ENCODE data around the gene GTF2F2.
"Not testable (repeated sequence)": the region's sequence is repeated elsewhere in the genome, so short reads cannot be mapped to it uniquely, and the experiment has no call there.

The GTF2F2 gene

DNA sequence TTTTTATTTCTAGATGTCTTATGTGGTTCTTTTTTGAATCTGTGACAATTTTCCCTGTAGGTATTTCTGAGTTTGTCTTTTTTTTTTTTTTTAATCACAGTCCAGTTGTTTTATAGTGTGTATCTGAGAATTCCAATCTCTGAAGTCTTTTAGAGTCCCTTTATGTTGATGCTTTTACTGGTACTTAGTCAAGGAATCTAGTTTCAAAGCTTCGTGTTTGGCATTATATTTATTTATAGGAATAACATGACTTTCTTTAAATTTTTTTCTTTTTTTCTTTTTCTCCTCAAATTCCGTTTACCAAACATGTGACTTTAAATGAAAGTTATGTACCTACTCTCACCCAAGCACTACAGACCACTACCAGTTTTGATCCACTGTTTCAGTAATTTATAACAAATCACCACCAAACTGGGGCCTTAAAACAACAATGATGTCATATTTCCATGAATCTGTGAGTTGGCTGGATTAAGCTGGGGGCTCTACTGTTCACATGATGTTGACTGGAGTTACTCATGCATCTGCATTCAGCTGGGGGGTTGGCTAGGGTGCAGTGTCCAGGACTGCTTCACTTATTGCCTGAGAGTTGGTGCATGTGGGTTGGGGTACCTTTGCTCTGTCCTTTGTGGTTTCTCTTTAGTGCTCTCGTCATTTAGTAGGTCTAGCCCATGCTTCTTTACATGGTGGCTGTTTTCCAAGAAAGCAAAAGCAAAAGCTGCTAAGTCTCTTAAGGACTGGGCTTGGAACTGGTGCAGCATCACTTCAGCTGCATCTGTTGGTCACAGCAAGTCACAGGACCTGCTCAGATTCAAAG is 58.2 kb downstream of the GTF2F2 start:
- no peak for DNase-seq (ENCODE audit: low read depth)

DNA sequence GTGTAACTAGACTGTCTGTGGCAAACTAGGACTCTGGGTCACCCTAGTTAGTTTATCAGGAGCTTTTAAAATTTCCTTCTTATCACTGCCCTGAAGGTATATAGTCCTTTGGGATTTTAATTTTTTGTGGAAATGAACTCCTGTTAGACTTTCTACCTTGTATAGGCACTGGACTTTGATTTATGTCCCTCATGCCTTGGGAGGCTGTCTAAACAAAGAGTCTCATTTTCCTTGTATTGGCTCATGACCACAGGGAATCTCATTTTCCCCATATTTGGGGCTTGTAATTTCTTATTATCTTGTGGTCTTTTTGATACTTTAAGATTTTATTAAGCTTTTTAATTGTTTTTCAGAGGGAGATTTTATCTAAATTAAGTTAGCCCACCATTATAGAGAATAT is 59.1 kb downstream of the GTF2F2 start:
- DNase-seq (ENCODE audit: low read depth): no peak

DNA sequence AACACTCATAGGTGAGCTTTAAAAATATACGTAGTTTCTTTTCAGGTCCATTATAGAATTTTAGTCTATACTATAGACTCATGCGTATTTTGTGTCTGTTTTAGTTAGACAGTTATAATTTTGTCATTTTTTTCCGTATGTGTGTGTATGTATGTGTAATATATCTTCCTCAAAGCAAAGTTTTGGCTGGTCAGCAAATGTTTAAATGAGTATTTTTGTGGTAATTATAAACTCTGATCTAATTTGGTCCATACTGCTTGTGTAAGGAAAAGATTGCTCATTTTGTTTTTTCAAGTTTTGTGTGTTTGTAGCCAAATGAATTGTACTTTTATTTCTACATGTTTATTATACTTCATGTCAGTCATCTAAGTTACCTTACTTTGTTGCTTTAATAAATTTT is 60.0 kb downstream of the GTF2F2 start:
- DNase-seq (ENCODE audit: low read depth): no peak

GRCh38 chr13:45180713-45181601 is 60.6 kb downstream of the GTF2F2 start:
- DNase-seq (ENCODE audit: low read depth): no peak

GRCh38 chr13:45184693-45185092 is 64.4 kb downstream of the GTF2F2 start:
- DNase-seq (ENCODE audit: low read depth): no peak

- no peak for DNase-seq (ENCODE audit: low read depth)
Measured at GRCh38 chr13:45185286-45185685, 65.0 kb downstream of the GTF2F2 start.

DNA sequence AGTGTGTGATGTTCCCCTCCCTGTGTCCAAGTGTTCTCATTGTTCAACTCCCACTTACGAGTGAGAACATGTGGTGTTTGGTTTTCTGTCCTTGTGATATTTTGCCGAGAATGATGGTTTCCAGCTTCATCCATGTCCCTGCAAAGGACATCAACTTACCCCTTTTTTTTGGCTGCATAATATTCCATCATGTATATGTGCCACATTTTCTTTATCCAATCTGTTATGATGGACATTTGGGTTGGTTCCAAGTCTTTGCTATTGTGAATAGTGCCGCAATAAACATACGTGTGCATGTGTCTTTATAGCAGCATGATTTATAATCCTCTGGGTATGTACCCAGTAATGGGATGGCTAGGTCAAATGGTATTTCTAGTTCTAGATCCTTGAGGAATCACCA is 68.8 kb downstream of the GTF2F2 start:
- not testable (repeated sequence) for DNase-seq (ENCODE audit: low read depth)

DNA sequence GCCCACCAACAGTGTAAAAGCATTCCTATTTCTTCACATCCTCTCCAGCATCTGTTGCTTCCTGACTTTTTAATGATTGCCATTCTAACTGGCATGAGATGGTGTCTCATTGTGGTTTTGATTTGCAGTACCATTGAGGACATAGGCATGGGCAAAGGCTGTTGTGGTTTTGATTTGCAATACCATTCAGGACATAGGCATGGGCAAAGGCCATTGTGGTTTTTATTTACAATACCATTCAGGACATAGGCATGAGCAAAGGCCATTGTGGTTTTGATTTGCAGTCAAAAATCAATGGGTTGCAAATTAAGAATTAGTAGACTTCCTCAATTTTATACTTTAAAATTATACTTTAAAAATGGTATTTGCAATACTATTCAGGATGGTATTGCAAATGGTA is 69.2 kb downstream of the GTF2F2 start:
- DNase-seq (ENCODE audit: low read depth): not testable (repeated sequence)

GRCh38 chr13:45191874-45192273 is 71.6 kb downstream of the GTF2F2 start:
- no peak for DNase-seq (ENCODE audit: low read depth)

GRCh38 chr13:45194081-45194939 is 74.0 kb downstream of the GTF2F2 start:
- no peak for DNase-seq (ENCODE audit: low read depth)

DNA sequence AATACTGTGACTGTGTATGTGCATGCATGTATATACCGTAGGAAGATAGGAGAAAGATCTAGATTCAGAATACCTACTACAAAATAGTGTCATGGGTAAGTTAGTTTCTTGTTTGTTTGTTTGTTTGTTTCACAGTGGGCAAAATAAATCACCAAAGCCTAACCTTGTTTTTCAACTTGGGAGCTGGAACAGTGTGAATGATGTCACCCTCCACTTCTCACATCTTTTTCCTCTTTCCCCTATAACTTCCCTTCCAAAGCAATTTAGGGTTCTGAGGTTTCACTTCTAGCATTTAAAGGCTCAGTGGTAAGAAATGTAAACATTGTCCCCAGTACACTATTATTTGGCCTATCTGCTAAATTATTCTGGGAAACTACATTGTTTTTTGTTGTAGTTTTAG is 75.1 kb downstream of the GTF2F2 start:
- DNase-seq (ENCODE audit: low read depth): no peak

DNA sequence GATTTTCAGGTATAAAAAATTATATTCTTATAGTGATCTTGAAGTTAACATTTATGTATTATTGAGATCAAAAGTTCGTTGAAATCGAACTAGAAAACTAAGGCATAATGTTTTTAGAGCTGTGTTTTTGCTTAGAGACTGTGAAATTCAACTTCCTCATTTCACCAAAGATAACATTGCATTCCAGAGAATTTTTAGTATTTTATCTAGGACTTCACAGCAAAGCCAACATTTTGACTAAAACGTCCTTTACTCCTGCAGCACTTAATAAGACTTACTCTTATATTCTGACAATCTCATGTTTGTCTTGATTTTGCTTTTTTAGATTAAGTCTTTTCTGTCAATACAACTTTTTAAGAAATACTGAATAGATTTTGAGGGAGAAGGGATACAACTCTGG is 75.8 kb downstream of the GTF2F2 start:
- DNase-seq (ENCODE audit: low read depth): no peak

GRCh38 chr13:45196622-45197021 is 76.3 kb downstream of the GTF2F2 start:
- DNase-seq (ENCODE audit: low read depth): no peak

DNA sequence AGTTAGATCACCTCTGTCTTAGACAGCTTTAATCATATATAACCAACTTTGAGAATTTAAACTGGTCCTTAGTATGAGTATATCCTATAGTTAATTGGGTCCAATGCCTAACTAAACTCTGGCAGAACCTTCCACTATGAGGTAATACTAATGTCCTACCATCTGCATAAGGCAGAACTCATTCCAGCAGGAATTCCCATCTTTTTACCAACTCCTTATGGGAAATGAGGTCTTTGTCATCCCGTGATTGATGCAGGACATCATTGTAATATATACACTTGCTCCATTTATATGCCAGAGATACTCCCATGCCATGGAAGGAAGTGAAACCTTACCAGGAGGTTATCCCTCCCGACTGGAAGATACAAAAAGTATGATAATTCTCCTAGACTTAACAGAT is 77.7 kb downstream of the GTF2F2 start:
- DNase-seq (ENCODE audit: low read depth): no peak

DNA sequence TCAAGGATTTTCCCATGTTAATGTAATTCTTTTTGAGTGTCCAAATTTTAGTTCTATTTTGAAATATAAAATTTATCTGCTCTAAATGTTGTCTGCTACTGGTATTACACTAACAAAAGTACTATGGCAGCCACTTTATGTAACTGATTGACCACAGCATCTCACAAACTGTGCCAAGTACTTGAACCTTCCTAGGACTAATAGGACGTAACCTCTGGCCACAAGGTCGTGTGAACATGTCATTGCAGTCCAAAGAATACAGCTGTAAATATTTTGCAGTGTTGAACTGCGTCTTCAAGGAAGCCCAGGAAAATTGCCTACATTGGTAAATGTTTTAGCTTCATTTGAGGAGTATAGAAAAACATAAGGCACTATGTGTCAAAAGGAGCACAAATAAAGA is 78.6 kb downstream of the GTF2F2 start:
- DNase-seq (ENCODE audit: low read depth): no peak

DNA sequence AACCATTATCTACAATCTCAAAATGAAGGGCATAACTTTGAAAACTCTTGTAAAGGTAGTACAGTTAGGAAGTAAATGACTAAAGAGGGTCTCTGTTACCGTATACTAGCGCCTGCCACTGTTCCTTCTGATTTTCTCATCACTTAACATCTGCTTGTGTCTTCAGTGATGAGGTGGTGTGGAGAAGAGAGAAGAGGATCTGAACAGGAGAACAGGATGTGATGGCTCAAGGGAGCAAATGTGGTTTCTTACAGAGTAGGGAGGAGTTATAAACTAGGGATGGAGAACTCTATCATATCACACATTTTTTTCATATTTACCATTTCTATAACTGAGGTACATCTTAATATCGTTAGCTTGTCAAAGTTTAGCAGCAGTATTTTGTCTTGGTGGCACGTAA is 79.4 kb downstream of the GTF2F2 start:
- DNase-seq (ENCODE audit: low read depth): no peak

- DNase-seq (ENCODE audit: low read depth): no peak
Measured at GRCh38 chr13:45200701-45201232, 80.5 kb downstream of the GTF2F2 start, which contains the start of gene KCTD4. TSS of gene KCTD4 (minus strand) at chr13:45201045. CDS start at chr13:45194567, 6,478 bp downstream.

- DNase-seq (ENCODE audit: low read depth): no peak
Measured at GRCh38 chr13:45205124-45205523, 84.8 kb downstream of the GTF2F2 start.

GRCh38 chr13:45206340-45206739 is 86.0 kb downstream of the GTF2F2 start:
- no peak for DNase-seq (ENCODE audit: low read depth)

GRCh38 chr13:45207319-45207718 is 87.0 kb downstream of the GTF2F2 start:
- no peak for DNase-seq (ENCODE audit: low read depth)

DNA sequence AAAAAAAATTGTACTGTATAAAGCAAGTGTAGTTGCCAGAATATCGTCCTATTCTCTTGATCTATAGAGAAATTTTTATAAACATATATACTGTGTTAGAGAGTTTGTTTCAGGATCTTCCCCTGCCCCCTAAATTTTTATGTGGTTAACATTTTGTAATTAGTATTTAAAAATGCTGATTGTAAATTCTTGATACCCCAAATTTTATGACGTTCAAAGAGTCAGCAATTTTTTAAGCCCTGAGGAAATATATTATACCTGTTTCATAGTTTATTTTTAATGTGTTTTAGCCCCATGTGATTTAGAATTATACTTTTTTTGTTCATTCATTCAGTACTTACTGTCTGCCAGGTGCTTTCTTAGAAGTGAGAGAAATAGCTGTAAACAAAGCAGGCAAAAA is 87.8 kb downstream of the GTF2F2 start:
- no peak for DNase-seq (ENCODE audit: low read depth)

- no peak for DNase-seq (ENCODE audit: low read depth)
Measured at GRCh38 chr13:45209229-45209628, 88.9 kb downstream of the GTF2F2 start.
